Gastrocnemius medialis (tissue), 4 donors: ENCODE measurements around the gene ASB6. TPM values are rescaled to one million over a fixed set of nuclear protein-coding genes. Genes with fewer than 3 reads are reported as not detected.

ENCODE experiments used
- ATAC-seq, 2 donors: fragments of 150-250 bp; one replicate each; pipeline ENCODE4 v1.9.1; 2016
- DNase-seq, 2 donors: peaks; one replicate each; pipeline ENCODE4 v3.0.0-alpha.2; 2019
- H3K27ac ChIP-seq, 4 donors: fragments of 200-600 bp; sonication (generic); 1 replicate in 1 of 4; 2 replicates in 3 of 4; pipeline ENCODE4 v1.5.1; 2016 to 2018; ENCODE audit warnings: mild to moderate bottlenecking in 2 of 4, moderate library complexity in 1 of 4
- H3K27me3 ChIP-seq, 3 donors: fragments of 200-600 bp; sonication (generic) in 2 of 3; 1 replicate in 1 of 3; 2 replicates in 2 of 3; pipeline versions ENCODE4 v1.5.1 to v1.6.0; 2016 to 2019; ENCODE audit warnings: mild to moderate bottlenecking in 1 of 3, moderate library complexity in 1 of 3
- H3K36me3 ChIP-seq, 2 donors: fragments of 200-600 bp; sonication (generic) in 1 of 2; one replicate each; pipeline ENCODE4 v1.5.1; 2017 to 2018
- H3K4me1 ChIP-seq, 2 donors: fragments of 200-600 bp; sonication (generic) in 1 of 2; one replicate each; pipeline ENCODE4 v1.5.1; 2016 to 2017; ENCODE audit warnings: mild to moderate bottlenecking in 2 of 2
- H3K4me3 ChIP-seq, 4 donors: fragments of 200-600 bp; sonication (generic) in 3 of 4; 1 replicate in 1 of 4; 2 replicates in 3 of 4; pipeline ENCODE4 v1.5.1; 2016 to 2019; ENCODE audit warnings: mild to moderate bottlenecking in 2 of 4
- H3K9me3 ChIP-seq, 3 donors: fragments of 200-600 bp; sonication (generic) in 2 of 3; 1 replicate in 1 of 3; 2 replicates in 2 of 3; pipeline ENCODE4 v1.5.1; 2016 to 2019
- CTCF ChIP-seq, 5 experiments: fragments of 450-650 bp in 3 of 5; fragments of 200-600 bp in 2 of 5; sonication (generic) in 2 of 5; IDR thresholded peaks in 4 of 5; conservative IDR thresholded peaks in 1 of 5; 1 replicate in 4 of 5; 2 replicates in 1 of 5; pipeline ENCODE4 v1.5.1; 2016 to 2019; ENCODE audit warnings: antibody characterized with exemption in 5 of 5, mild to moderate bottlenecking in 3 of 5, moderate library complexity in 3 of 5
- POLR2A ChIP-seq, 2 donors: fragments of 450-650 bp; IDR thresholded peaks; one replicate each; pipeline ENCODE4 v1.6.1; 2017; ENCODE audit warnings: antibody characterized with exemption in 2 of 2, mild to moderate bottlenecking in 2 of 2, moderate library complexity in 2 of 2
- in situ Hi-C, 4 donors: fragments of 200-750 bp; cut with MboI; loops; one replicate each; pipeline versions ENCODE4 v1.15.0 to v1.8.0; 2017; ENCODE audit warnings: low sequenced_read_pairs in 4 of 4
- intact Hi-C: fragments of 100-400 bp; cut with DNase I; formaldehyde crosslinking; loops from one replicate; pipeline ENCODE4 v1.15.1; 2023; ENCODE audit warnings: low total_unique reads
- total RNA-seq, 4 donors: library from RNA; depleted of rRNA; stranded (reverse); fragments of >200 nt; gene quantifications; one replicate each; pipeline versions ENCODE4 v1.1.0 to v1.2.3, GENCODE V29; 2016

The ASB6 gene
- total RNA-seq, 4 donors from 2014 or later = 14.4 to 24.0 (median 19.4) TPM

GRCh38 chr9:129640871-129641749, 841 bp downstream of the ASB6 start:
- DNase-seq = peak in 1 of 2 donors; percentile 21
- in situ Hi-C loops = loop anchor here in 2 of 4 donors (10.0 to 25.0 kb wide), 2 partner anchors 144 to 146 kb away; no protein-coding TSS in a partner anchor
- peak overlapping the region; percentile 89 to 100 (median 96) for H3K4me3 ChIP-seq

GRCh38 chr9:129640086-129640870, 1.7 kb downstream of the ASB6 start:
- DNase-seq (peak in 1 of 2 donors; percentile 14), ATAC-seq (no peak)
- Histone ChIP-seq H3K4me1 (peaks cover 15 to 21% of the 10 kb centered on the region in 2 donors), H3K4me3 (peak overlapping the region in 3 of 4 donors; percentile 89 to 100 (median 99)), H3K9me3 (no peaks in the 10 kb centered on the region), H3K27me3 (no peaks in the 10 kb centered on the region), H3K36me3 (peaks cover 0 to 38% of the 10 kb centered on the region in 2 donors), H3K27ac (no peak overlapping the region)
- intact Hi-C loops (no loop called here), in situ Hi-C loops (loop anchor here in 2 of 4 donors (10.0 to 25.0 kb wide), 2 partner anchors 145 to 147 kb away; no protein-coding TSS in a partner anchor)
- TF ChIP-seq CTCF (IDR thresholded peaks at IDR 0.05 in 4 of 5, conservative IDR thresholded peaks at IDR 0.05 in 1 of 5) (no peak), POLR2A (IDR thresholded peaks at IDR 0.05) (no peak)

More at GRCh38 chr9:129640871-129641749, 841 bp downstream of the ASB6 start:
- Histone ChIP-seq H3K36me3 (peaks cover 0 to 29% of the 10 kb centered on the region in 2 donors), H3K4me1 (peaks cover 15 to 21% of the 10 kb centered on the region in 2 donors), H3K27me3 (no peaks in the 10 kb centered on the region), H3K9me3 (no peaks in the 10 kb centered on the region), H3K27ac (peak overlapping the region; percentile 80 to 94 (median 82))
- TF ChIP-seq POLR2A (IDR thresholded peaks at IDR 0.05) (no peak), CTCF (IDR thresholded peaks at IDR 0.05 in 4 of 5, conservative IDR thresholded peaks at IDR 0.05 in 1 of 5) (no peak)
- no peak for ATAC-seq
- intact Hi-C loops = no loop called here

GRCh38 chr9:129639756-129640085, 2.2 kb downstream of the ASB6 start:
- no peaks in the 10 kb centered on the region for H3K27me3 ChIP-seq
- no peaks in the 10 kb centered on the region for H3K9me3 ChIP-seq
- DNase-seq (peak in 1 of 2 donors; percentile 10), ATAC-seq (no peak)
- H3K4me1 ChIP-seq = peaks cover 15 to 21% of the 10 kb centered on the region in 2 donors
- H3K4me3 ChIP-seq = no peak overlapping the region
- intact Hi-C loops = no loop called here
- TF ChIP-seq CTCF (IDR thresholded peaks at IDR 0.05 in 4 of 5, conservative IDR thresholded peaks at IDR 0.05 in 1 of 5) = no peak
- TF ChIP-seq POLR2A (IDR thresholded peaks at IDR 0.05) = no peak
- peaks cover 0 to 43% of the 10 kb centered on the region in 2 donors for H3K36me3 ChIP-seq
- H3K27ac ChIP-seq = no peak overlapping the region
- in situ Hi-C loops = loop anchor here in 2 of 4 donors (10.0 to 25.0 kb wide), 2 partner anchors 145 to 148 kb away; no protein-coding TSS in a partner anchor

- Histone ChIP-seq H3K27ac (no peak overlapping the region), H3K36me3 (peaks cover 0 to 49% of the 10 kb centered on the region in 2 donors), H3K4me3 (no peak overlapping the region), H3K27me3 (no peaks in the 10 kb centered on the region), H3K9me3 (no peaks in the 10 kb centered on the region), H3K4me1 (peaks cover 15 to 21% of the 10 kb centered on the region in 2 donors)
- ATAC-seq = no peak
- in situ Hi-C loops (loop anchor here in 1 of 4 donors (25.0 kb wide), 1 partner anchor 148 kb away; no protein-coding TSS in a partner anchor), intact Hi-C loops (no loop called here)
- peak in 1 of 2 donors; percentile 10 for DNase-seq
- no peak for TF ChIP-seq POLR2A (IDR thresholded peaks at IDR 0.05)
- no peak for TF ChIP-seq CTCF (IDR thresholded peaks at IDR 0.05 in 4 of 5, conservative IDR thresholded peaks at IDR 0.05 in 1 of 5)
Measured at GRCh38 chr9:129639034-129639630, 2.8 kb downstream of the ASB6 start.
